ENCODE results near the gene DRAM1.

DNA sequence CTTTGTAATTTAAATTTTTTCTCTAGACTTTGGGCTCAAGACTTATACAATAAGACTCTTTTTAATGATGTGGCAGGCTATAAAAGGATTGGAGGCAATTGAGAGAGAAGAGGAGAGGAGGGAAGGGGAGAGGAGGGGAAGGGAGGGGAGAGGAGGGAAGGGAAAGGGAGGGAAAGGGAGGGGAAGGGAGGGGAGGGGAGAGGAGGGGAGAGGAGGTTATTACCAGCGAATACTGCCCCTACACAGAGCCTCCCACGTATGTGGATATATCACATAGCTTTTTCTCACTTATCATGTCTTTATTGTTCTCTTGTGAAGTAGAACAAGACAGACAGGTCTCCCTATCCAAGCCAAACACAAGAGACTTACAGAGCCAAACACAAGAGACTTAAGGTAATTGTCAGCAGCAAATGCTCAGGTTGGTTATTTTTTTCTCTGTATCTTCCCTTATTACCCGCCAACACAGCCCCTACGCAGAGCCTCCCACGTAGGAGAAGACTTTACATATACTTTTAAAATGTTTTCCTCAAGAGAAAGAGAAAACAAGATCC, 63.1 kb downstream of the DRAM1 start:
- TF ChIP-seq, protein P1, sequence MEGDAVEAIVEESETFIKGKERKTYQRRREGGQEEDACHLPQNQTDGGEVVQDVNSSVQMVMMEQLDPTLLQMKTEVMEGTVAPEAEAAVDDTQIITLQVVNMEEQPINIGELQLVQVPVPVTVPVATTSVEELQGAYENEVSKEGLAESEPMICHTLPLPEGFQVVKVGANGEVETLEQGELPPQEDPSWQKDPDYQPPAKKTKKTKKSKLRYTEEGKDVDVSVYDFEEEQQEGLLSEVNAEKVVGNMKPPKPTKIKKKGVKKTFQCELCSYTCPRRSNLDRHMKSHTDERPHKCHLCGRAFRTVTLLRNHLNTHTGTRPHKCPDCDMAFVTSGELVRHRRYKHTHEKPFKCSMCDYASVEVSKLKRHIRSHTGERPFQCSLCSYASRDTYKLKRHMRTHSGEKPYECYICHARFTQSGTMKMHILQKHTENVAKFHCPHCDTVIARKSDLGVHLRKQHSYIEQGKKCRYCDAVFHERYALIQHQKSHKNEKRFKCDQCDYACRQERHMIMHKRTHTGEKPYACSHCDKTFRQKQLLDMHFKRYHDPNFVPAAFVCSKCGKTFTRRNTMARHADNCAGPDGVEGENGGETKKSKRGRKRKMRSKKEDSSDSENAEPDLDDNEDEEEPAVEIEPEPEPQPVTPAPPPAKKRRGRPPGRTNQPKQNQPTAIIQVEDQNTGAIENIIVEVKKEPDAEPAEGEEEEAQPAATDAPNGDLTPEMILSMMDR (IDR thresholded peaks at IDR 0.05; ENCODE audit: low read depth, low read length, poor library complexity, severe bottlenecking): no peak
- no peak for TF ChIP-seq EZH2phosphoT487 (IDR thresholded peaks at IDR 0.05; ENCODE audit: borderline replicate concordance, low read length)
